ENCODE data around the gene SRMS. TPM values are rescaled to one million over a fixed set of nuclear protein-coding genes. Genes with fewer than 3 reads are reported as not detected.
A peak's percentile ranks its signal among the peaks of the same experiment; 100 is the strongest.

Gene SRMS
- total and polyA plus RNA-seq, 2 donors (not counting 1 experiment from before 2014, with no cell fraction given), result not detected

DNA sequence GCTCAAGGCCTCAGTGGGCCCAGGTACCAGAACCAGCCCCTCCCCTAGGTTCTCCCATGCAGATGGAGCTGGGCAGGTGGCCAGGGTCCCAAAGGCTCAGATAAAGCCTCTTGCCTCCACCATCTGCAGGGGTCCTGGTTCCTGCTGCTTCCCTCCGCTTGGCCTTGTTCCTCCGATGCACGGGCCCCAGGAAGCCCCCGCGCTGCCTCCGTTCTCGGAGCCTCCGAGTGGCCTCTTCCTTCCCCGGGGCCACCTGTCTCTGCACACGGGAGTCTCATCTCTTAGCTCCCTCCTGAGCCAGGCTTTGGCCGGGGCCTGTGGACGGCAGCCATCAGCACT, 8.5 kb downstream of the SRMS start:
- no peaks in the 10 kb centered on the region for H3K79me2 ChIP-seq (ENCODE audit: control insufficient read depth, insufficient read depth, low read length)
- no peak overlapping the region for H3K4me3 ChIP-seq (replicated peaks in 1 of 4; ENCODE audit: control extremely low read depth in 1 of 4, insufficient read depth in 1 of 4, low read depth in 3 of 4, low read length in 4 of 4)
- H3K9me3 ChIP-seq (ENCODE audit: control insufficient read depth, insufficient read depth, low read depth, low read length), result no peaks in the 10 kb centered on the region
- TF ChIP-seq, protein P1, sequence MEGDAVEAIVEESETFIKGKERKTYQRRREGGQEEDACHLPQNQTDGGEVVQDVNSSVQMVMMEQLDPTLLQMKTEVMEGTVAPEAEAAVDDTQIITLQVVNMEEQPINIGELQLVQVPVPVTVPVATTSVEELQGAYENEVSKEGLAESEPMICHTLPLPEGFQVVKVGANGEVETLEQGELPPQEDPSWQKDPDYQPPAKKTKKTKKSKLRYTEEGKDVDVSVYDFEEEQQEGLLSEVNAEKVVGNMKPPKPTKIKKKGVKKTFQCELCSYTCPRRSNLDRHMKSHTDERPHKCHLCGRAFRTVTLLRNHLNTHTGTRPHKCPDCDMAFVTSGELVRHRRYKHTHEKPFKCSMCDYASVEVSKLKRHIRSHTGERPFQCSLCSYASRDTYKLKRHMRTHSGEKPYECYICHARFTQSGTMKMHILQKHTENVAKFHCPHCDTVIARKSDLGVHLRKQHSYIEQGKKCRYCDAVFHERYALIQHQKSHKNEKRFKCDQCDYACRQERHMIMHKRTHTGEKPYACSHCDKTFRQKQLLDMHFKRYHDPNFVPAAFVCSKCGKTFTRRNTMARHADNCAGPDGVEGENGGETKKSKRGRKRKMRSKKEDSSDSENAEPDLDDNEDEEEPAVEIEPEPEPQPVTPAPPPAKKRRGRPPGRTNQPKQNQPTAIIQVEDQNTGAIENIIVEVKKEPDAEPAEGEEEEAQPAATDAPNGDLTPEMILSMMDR (conservative IDR thresholded peaks at IDR 0.05 in 1 of 2, IDR thresholded peaks at IDR 0.05 in 1 of 2; ENCODE audit: low read depth in 1 of 2, low read length in 2 of 2), result no peak
- TF ChIP-seq EZH2 (IDR thresholded peaks at IDR 0.05; ENCODE audit: low read length, missing control alignments), result no peak
- H3K27me3 ChIP-seq (ENCODE audit: control insufficient read depth, insufficient read depth, low read length), result no peaks in the 10 kb centered on the region
- H2AFZ ChIP-seq (ENCODE audit: low read length), result no peak overlapping the region
- H3K4me2 ChIP-seq (ENCODE audit: extremely low read depth, insufficient read depth, low read length), result no peak overlapping the region
- H3K9ac ChIP-seq (ENCODE audit: insufficient read depth, low read length), result no peak overlapping the region
- H3K4me1 ChIP-seq (ENCODE audit: control insufficient read depth, extremely low read depth, insufficient read depth, low read length), result peaks cover 5% of the 10 kb centered on the region
- H3K27ac ChIP-seq (ENCODE audit: insufficient read depth, low read length), result no peak overlapping the region
- H3K36me3 ChIP-seq (ENCODE audit: control insufficient read depth, insufficient read depth, low read length), result no peaks in the 10 kb centered on the region
- H4K20me1 ChIP-seq (ENCODE audit: control insufficient read depth, extremely low read depth, insufficient read depth, low read length), result no peaks in the 10 kb centered on the region
- DNase-seq (ENCODE audit: low read depth in 2 of 2), result no peak

DNA sequence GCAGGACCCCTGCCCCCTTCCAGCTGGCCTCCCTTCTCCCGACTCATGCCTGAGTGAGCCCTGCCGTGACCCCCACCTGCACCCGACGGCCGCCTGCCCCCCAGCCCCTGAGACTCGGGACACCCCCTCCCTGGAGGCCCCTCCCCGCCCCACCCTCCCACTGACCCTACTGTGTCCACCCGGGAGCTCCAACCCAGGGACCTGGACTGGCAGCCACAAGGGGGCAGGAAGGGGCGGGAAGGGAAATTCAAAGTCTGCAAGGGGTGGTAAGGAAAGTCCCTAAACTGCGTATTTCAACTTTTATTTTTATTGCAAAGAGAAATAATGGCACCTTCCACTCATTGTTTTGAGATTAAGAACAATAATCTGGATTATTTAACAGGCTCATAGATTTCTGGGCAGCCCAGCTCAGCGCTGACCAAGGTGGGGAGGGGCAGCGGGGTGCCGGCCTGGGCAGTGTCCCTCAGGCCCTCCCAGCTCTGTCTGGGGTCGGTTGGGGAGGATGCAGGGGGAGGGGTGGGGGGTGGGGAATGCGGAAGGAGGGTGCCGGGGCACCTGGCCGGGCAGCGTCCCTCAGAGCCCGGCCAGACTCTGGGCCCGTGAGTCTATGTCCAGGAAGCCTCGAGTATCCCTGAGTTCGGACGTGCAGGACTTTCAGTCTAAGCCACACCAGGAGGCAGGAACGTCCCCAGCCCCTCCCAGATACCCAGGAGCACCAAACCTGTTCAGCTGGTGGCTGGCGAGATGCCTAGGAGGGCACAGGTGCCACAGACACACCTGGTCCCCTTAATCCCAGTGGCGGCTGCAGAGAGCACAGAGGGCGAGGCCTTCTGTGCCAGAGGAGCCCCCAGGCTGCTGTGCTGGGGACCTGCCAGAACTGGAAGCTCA, 9.1 kb downstream of the SRMS start:
- H3K9ac ChIP-seq (ENCODE audit: insufficient read depth, low read length), result no peak overlapping the region
- no peak overlapping the region for H3K27ac ChIP-seq (ENCODE audit: insufficient read depth, low read length)
- no peaks in the 10 kb centered on the region for H3K27me3 ChIP-seq (ENCODE audit: control insufficient read depth, insufficient read depth, low read length)
- H3K4me2 ChIP-seq (ENCODE audit: extremely low read depth, insufficient read depth, low read length), result peak overlapping the region; percentile 8
- H3K9me3 ChIP-seq (ENCODE audit: control insufficient read depth, insufficient read depth, low read depth, low read length), result no peaks in the 10 kb centered on the region
- DNase-seq (ENCODE audit: low read depth in 2 of 2), result peak in 1 of 2 donors; percentile 49
- peak overlapping the region; percentile 61 for H2AFZ ChIP-seq (ENCODE audit: low read length)
- no peaks in the 10 kb centered on the region for H4K20me1 ChIP-seq (ENCODE audit: control insufficient read depth, extremely low read depth, insufficient read depth, low read length)
- TF ChIP-seq EZH2 (IDR thresholded peaks at IDR 0.05; ENCODE audit: low read length, missing control alignments), result no peak
- TF ChIP-seq, protein P1 (conservative IDR thresholded peaks at IDR 0.05 in 1 of 2, IDR thresholded peaks at IDR 0.05 in 1 of 2; ENCODE audit: low read depth in 1 of 2, low read length in 2 of 2), result peak in 1 of 2 donors; percentile 15
- no peaks in the 10 kb centered on the region for H3K36me3 ChIP-seq (ENCODE audit: control insufficient read depth, insufficient read depth, low read length)
- H3K4me3 ChIP-seq (replicated peaks in 1 of 4; ENCODE audit: control extremely low read depth in 1 of 4, insufficient read depth in 1 of 4, low read depth in 3 of 4, low read length in 4 of 4), result peak overlapping the region in 1 of 4 experiments; percentile 28
- H3K79me2 ChIP-seq (ENCODE audit: control insufficient read depth, insufficient read depth, low read length), result no peaks in the 10 kb centered on the region
- H3K4me1 ChIP-seq (ENCODE audit: control insufficient read depth, extremely low read depth, insufficient read depth, low read length), result peaks cover 5% of the 10 kb centered on the region

DNA sequence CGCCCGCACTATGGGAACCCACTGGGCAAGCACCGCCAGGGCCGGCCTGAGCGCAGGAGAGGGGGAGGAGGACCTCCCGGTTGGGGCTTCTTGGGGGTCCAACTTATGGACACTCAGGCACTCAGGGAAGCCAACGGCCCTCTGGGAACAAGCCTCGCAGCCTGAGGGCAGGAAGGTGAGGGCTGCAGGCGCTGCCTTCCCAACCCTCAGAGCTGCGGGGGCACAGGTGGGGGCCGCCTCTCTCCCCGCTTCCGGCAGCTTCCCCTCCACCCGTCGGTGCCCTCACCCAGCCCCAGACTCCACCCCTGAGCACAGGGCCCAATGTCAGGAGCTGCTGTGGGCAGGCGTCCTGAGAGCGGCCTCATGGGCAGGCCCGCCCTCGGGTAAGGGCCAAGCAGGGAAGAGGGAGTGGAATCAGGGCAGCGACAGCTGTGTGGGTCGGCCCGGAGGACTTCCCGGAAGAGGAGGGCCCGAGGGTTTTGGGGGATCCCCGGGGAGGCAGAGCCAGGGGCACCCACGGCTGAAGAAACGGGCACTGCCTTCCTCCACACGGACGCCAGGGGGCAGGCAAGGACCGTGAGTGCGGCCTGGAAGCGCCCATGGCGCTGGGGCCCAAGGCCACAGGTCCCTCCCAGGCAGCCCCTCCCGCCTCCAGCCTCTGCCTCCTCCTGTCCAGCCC, 9.9 kb downstream of the SRMS start:
- peak overlapping the region; percentile 61 for H2AFZ ChIP-seq (ENCODE audit: low read length)
- no peaks in the 10 kb centered on the region for H3K36me3 ChIP-seq (ENCODE audit: control insufficient read depth, insufficient read depth, low read length)
- H3K9ac ChIP-seq (ENCODE audit: insufficient read depth, low read length), result peak overlapping the region; percentile 30
- no peaks in the 10 kb centered on the region for H4K20me1 ChIP-seq (ENCODE audit: control insufficient read depth, extremely low read depth, insufficient read depth, low read length)
- no peaks in the 10 kb centered on the region for H3K27me3 ChIP-seq (ENCODE audit: control insufficient read depth, insufficient read depth, low read length)
- H3K4me3 ChIP-seq (replicated peaks in 1 of 4; ENCODE audit: control extremely low read depth in 1 of 4, insufficient read depth in 1 of 4, low read depth in 3 of 4, low read length in 4 of 4), result peak overlapping the region in 1 of 4 experiments; percentile 28
- peaks cover 5% of the 10 kb centered on the region for H3K4me1 ChIP-seq (ENCODE audit: control insufficient read depth, extremely low read depth, insufficient read depth, low read length)
- H3K4me2 ChIP-seq (ENCODE audit: extremely low read depth, insufficient read depth, low read length), result peak overlapping the region; percentile 8
- H3K27ac ChIP-seq (ENCODE audit: insufficient read depth, low read length), result no peak overlapping the region
- TF ChIP-seq EZH2 (IDR thresholded peaks at IDR 0.05; ENCODE audit: low read length, missing control alignments), result no peak
- TF ChIP-seq, protein P1 (conservative IDR thresholded peaks at IDR 0.05 in 1 of 2, IDR thresholded peaks at IDR 0.05 in 1 of 2; ENCODE audit: low read depth in 1 of 2, low read length in 2 of 2), result peak; percentile 73 to 91
- H3K79me2 ChIP-seq (ENCODE audit: control insufficient read depth, insufficient read depth, low read length), result no peaks in the 10 kb centered on the region
- H3K9me3 ChIP-seq (ENCODE audit: control insufficient read depth, insufficient read depth, low read depth, low read length), result no peaks in the 10 kb centered on the region
- DNase-seq (ENCODE audit: low read depth in 2 of 2), result peak; percentile 79 to 91
